Activated B cell treated with CpG ODN at 0.5 μM for 24 hours (primary cell): Measurements from ENCODE around the gene IVD. TPM values are rescaled to one million over a fixed set of nuclear protein-coding genes. Genes with fewer than 3 reads are reported as not detected.

Experiments used
- ATAC-seq: fragments of 200-7000 bp; cut with Tn5 transposase; one replicate; pipeline ENCODE4 v1.10.0; 2021; ENCODE audit warnings: low read depth, mild to moderate bottlenecking, moderate library complexity
- CTCF ChIA-PET: fragments of 350-600 bp; sonication (Branson Sonifier 250); formaldehyde crosslinking; loops from one replicate; lab custom pipeline; 2021; ENCODE audit warnings: antibody characterized with exemption; lab: Charles Lee
- POLR2A ChIA-PET: fragments of 350-600 bp; sonication (Branson Sonifier 250); formaldehyde crosslinking; loops from one replicate; lab custom pipeline; 2021; ENCODE audit warnings: antibody characterized with exemption; lab: Charles Lee
- DNase-seq: peaks from one replicate; pipeline ENCODE4 v3.0.0; 2022
- H3K27ac Mint-ChIP-seq: one replicate; pipeline ENCODE4 v1.8.0; 2020; ENCODE audit warnings: mixed read lengths
- H3K27me3 Mint-ChIP-seq: one replicate; pipeline ENCODE4 v1.8.0; 2021; ENCODE audit warnings: mixed read lengths
- H3K36me3 Mint-ChIP-seq: one replicate; pipeline ENCODE4 v1.8.0; 2021; ENCODE audit warnings: low read depth, mixed read lengths
- H3K4me1 Mint-ChIP-seq: one replicate; pipeline ENCODE4 v1.8.0; 2021; ENCODE audit warnings: mixed read lengths
- H3K4me3 Mint-ChIP-seq: one replicate; pipeline ENCODE4 v1.8.0; 2020; ENCODE audit warnings: mild to moderate bottlenecking, mixed read lengths
- H3K9me3 Mint-ChIP-seq: one replicate; pipeline ENCODE4 v1.8.0; 2020; ENCODE audit warnings: mixed read lengths
- CTCF ChIP-seq: fragments of 200-600 bp; IDR thresholded peaks from one replicate; pipeline ENCODE4 v1.8.0; 2022; ENCODE audit warnings: antibody characterized with exemption, mild to moderate bottlenecking
- intact Hi-C: fragments of 100-400 bp; cut with micrococcal nuclease; formaldehyde crosslinking; loops from one replicate; pipeline ENCODE4 v1.15.1; 2024
- total RNA-seq: library from RNA; stranded (reverse); gene quantifications from 2 replicates; pipeline ENCODE4 v1.2.3, GENCODE V29; 2022

IVD gene
- total RNA-seq, 1 donor from 2014 or later, result 76.7 TPM

GRCh38 chr15:40412095-40412759 is 6.6 kb downstream of the IVD start:
- peaks cover 12% of the 10 kb centered on the region for H3K4me1 Mint-ChIP-seq
- no peak overlapping the region for H3K4me3 Mint-ChIP-seq
- intact Hi-C loops, result no loop called here
- POLR2A ChIA-PET, result no interaction called here
- no peak for DNase-seq
- H3K36me3 Mint-ChIP-seq, result peaks cover 76% of the 10 kb centered on the region
- no peaks in the 10 kb centered on the region for H3K27me3 Mint-ChIP-seq
- TF ChIP-seq CTCF, result no peak
- H3K27ac Mint-ChIP-seq, result no peak overlapping the region
- ATAC-seq, result no peak
- H3K9me3 Mint-ChIP-seq, result no peaks in the 10 kb centered on the region
- CTCF ChIA-PET, result no interaction called here

- POLR2A ChIA-PET, result no interaction called here
- intact Hi-C loops, result no loop called here
Observed at GRCh38 chr15:40413036-40413435, 7.4 kb downstream of the IVD start.

GRCh38 chr15:40414816-40415215 is 9.2 kb downstream of the IVD start:
- ChIA-PET CTCF (no interaction called here), POLR2A (interaction anchor here (0.6 kb wide), 2 partner anchors 8 to 30 kb away, joined by 4 to 12 read pairs; no protein-coding TSS in a partner anchor)
- Mint-ChIP-seq H3K36me3 (peaks cover 72% of the 10 kb centered on the region), H3K9me3 (no peaks in the 10 kb centered on the region), H3K4me3 (no peak overlapping the region), H3K4me1 (no peaks in the 10 kb centered on the region), H3K27me3 (no peaks in the 10 kb centered on the region), H3K27ac (no peak overlapping the region)
- DNase-seq (no peak), ATAC-seq (no peak)
- intact Hi-C loops, result no loop called here
- no peak for TF ChIP-seq CTCF

More at GRCh38 chr15:40413036-40413435, 7.4 kb downstream of the IVD start:
- Mint-ChIP-seq H3K36me3 (peaks cover 74% of the 10 kb centered on the region), H3K27ac (no peak overlapping the region), H3K4me1 (peaks cover 4% of the 10 kb centered on the region), H3K4me3 (no peak overlapping the region), H3K27me3 (no peaks in the 10 kb centered on the region), H3K9me3 (no peaks in the 10 kb centered on the region)
- ATAC-seq (no peak), DNase-seq (no peak)
- CTCF ChIA-PET, result interaction anchor here (1.1 kb wide), 1 partner anchor 72 kb away, joined by 3 read pairs; no protein-coding TSS in a partner anchor
- TF ChIP-seq CTCF, result no peak

GRCh38 chr15:40415226-40415625 is 9.6 kb downstream of the IVD start:
- no peak overlapping the region for H3K27ac Mint-ChIP-seq
- H3K27me3 Mint-ChIP-seq, result no peaks in the 10 kb centered on the region
- H3K36me3 Mint-ChIP-seq, result peaks cover 68% of the 10 kb centered on the region
- no peaks in the 10 kb centered on the region for H3K4me1 Mint-ChIP-seq
- CTCF ChIA-PET, result no interaction called here
- no peaks in the 10 kb centered on the region for H3K9me3 Mint-ChIP-seq
- TF ChIP-seq CTCF, result no peak
- ATAC-seq (no peak), DNase-seq (no peak)
- intact Hi-C loops, result no loop called here
- POLR2A ChIA-PET, result interaction anchor here (0.6 kb wide), 1 partner anchor 8 kb away, joined by 4 read pairs; no protein-coding TSS in a partner anchor
- H3K4me3 Mint-ChIP-seq, result no peak overlapping the region

GRCh38 chr15:40416056-40416455 is 10.5 kb downstream of the IVD start:
- ChIA-PET CTCF (no interaction called here), POLR2A (no interaction called here)
- Mint-ChIP-seq H3K27me3 (no peaks in the 10 kb centered on the region), H3K9me3 (no peaks in the 10 kb centered on the region), H3K4me3 (no peak overlapping the region), H3K4me1 (no peaks in the 10 kb centered on the region), H3K36me3 (peaks cover 60% of the 10 kb centered on the region), H3K27ac (no peak overlapping the region)
- TF ChIP-seq CTCF, result no peak
- intact Hi-C loops, result no loop called here
- ATAC-seq (no peak), DNase-seq (no peak)
